Fibroblast of skin of back (primary cell): Measurements from ENCODE around the gene ITCH.
"Not testable (repeated sequence)": the region's sequence is repeated elsewhere in the genome, so short reads cannot be mapped to it uniquely, and the experiment has no call there.

ENCODE experiments used
- DNase-seq: peaks from one replicate; pipeline ENCODE4 v3.0.0-alpha.2; 2013

Gene ITCH

DNA sequence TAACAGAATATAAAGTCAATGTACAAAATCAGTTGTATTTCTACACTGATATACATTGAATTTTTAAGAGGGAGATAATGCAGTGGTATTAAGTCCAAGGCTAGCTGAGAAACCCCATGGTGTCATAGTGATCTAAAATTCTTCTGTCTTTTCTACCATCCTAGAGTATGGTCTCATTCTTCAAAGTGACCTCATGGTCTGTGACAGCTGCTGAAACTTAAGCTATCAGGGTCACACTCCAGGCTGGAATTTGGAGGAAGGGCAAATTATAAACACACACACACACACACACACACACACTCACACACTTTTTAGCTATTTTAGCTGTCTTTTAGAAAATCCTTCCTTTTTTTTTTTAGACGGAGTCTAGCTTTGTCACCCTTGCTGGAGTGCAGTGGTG is 105.9 kb downstream of the ITCH start:
- DNase-seq: peak; percentile 23

DNA sequence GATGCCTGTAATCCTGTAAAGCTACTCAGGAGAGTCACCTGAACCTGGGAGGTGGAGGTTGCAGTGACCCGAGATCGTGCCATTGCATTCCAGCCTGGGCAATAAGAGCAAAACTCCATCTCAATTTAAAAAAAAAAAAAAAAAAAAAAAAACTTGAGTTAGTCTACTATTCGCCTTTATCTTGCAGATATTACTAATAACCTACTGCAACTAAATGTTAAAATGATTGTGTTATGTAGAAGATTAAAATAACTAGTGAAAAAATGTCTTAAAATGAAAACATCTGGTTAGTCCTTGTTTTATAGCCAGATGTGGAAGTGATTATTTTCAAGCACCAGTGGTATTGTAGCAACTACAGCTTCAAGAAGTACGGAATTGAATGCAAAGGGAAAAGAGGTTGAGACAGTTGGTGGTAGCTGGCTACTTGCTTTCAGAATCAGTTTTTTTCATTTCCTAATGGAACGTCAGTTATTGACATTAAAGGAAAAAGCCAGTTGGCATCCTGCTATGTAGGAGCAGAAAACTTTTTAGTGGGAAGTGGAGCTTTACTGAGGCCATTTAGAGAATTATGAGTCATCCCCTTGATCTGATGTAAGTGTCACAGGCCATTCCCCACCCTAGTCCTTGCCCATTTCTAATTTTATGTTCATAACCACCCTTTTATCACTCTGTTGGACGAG is 109.3 kb downstream of the ITCH start:
- peak; percentile 83 for DNase-seq

DNA sequence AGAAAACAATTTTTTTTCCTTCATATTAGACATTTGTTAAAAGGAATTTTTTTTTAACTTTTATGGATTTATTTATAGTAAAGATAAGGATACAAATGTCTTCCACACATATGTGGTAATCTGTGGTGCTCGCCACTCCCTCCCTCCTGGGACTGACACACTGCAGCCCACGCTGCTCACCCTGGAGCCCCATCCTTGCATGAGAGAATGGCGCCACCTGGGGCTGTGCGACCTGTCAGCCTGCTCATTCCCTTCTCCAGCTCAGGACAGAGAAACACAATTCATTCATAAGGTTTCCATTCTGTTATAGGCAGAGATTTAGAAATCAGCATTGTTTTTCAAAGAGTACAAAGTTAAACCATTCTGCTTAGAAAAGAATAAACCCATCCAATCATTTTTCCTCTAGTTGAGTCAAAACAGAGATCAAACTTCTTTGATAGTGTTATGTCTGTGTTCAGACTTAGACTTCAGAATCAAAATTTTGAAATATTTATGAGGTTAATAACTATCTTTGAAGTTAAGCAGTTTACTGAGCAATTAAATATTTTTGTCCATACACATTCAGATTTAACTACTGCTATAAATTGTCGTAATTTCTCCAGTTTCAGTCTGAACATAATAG is 110.3 kb downstream of the ITCH start:
- DNase-seq: peak; percentile 54

GRCh38 chr20:34475979-34476736 is 113.1 kb downstream of the ITCH start:
- DNase-seq: peak; percentile 48

DNA sequence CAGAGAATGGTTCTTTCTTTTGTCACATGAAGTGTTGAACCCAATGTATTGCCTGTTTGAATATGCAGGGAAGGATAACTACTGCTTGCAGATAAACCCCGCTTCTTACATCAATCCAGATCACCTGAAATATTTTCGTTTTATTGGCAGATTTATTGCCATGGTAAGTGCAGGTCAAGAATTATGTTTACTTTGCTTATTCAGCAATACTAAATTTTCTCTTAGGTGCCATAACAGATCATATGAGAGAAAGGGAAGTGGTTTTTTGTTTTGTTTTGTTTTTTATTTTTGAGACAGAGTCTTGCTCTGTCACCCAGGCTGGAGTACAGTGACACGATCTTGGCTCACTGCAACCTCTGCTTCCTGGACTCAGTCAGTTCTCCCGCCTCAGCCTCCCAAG is 116.6 kb downstream of the ITCH start:
- DNase-seq: no peak

DNA sequence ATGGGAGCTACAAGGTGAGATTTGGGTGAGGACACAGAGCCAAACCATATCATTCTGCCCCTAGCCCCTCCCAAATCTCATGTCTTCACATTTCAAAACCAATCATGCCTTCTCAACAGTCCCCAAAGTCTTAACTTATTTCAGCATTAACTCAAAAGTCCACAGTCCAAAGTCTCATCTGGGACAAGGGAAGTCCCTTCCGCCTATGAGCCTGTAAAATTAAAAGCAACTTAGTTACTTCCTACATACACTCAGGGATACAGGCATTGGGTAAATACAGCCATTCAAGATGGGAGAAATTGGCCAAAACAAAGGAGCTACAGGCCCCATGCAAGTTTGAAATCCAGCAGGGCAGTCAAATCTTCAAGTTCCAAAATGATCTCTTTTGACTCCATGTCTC is 119.1 kb downstream of the ITCH start:
- DNase-seq: not testable (repeated sequence)

- not testable (repeated sequence) for DNase-seq
Measured at GRCh38 chr20:34483585-34484220, 120.6 kb downstream of the ITCH start.

GRCh38 chr20:34485068-34485634 is 122.1 kb downstream of the ITCH start:
- DNase-seq: no peak

- no peak for DNase-seq
Measured at GRCh38 chr20:34491226-34491931, 128.3 kb downstream of the ITCH start.

GRCh38 chr20:34491932-34492509 is 128.9 kb downstream of the ITCH start:
- DNase-seq: no peak

DNA sequence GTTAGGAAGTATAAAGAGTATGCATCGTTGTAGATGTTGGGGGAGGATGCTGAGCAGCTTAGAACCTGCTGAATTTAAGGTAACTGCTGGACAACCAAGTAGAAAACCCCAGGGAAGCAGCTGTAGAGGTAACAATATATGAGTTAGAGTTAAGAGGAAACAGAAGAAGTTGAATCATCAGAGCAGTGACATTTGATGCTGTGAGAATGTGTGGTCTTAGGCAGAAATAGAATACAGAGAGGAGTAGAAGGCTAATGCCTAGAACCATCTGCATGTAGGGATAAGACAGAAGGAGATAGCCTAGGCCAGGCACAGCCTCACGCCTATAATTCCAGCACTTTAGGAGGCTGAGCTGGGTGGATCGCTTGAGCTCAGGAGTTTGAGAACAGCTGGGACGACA is 130.6 kb downstream of the ITCH start:
- no peak for DNase-seq

DNA sequence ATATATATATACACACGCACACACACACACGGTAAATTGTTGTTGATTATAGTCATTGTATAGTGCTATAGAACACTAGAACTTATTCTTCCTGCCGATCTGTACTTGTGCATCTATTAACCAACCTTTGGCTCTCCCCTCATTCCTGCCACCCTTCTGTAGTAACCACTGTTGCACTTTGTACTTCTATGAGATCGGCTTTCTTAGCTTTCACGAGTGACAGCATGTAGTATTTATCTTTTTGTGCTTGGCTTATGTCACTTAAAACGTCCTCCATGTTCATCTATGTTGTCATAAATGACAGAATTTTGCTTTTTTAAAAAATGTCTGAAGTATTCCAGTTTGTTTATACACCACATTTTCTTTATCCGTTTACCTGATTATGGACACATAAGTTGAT is 132.2 kb downstream of the ITCH start:
- no peak for DNase-seq

GRCh38 chr20:34495916-34496315 is 132.8 kb downstream of the ITCH start:
- DNase-seq: no peak

DNA sequence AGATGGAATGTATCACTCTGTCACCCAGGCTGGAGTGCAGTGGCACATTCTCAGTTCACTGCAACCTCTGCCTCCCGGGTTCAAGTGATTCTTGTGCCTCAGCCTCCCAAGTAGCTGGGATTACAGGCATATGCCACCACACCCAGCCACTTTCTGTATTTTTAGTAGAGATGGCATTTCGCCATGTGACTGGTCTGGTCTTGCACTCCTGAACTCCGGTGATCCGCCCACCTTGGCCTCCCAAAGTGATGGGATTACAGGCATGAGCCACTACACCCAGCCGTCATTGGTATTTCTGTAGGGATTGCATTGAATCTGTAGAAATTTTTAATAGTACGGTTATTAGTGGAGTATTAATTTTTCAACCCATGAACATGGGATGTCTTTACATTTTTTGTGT is 134.5 kb downstream of the ITCH start:
- DNase-seq: not testable (repeated sequence)

DNA sequence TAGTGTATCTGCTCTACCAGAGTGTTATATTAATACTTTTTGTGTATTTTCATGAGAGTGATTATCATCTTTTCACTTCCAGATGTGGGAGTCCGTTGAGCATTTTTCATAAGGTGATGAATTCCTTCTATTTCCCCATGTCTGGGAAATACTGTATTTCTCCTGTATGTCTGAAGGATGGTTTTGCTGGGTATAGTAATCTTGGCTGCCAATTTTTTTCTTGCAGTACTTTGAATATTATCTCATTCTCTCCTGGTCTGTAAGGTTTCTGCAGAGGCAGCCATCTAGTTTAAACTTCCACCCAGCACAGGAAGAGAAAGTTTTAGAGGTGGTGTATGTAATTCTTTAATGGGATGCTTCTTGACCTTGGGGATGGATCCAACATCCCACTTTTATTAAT is 137.8 kb downstream of the ITCH start:
- DNase-seq: no peak

- DNase-seq: no peak
Measured at GRCh38 chr20:34506480-34506879, 143.4 kb downstream of the ITCH start.

GRCh38 chr20:34507702-34508413 is 144.8 kb downstream of the ITCH start:
- DNase-seq: no peak

GRCh38 chr20:34510575-34510974 is 147.5 kb downstream of the ITCH start:
- no peak for DNase-seq

- DNase-seq: no peak
Measured at GRCh38 chr20:34511891-34512265, 148.8 kb downstream of the ITCH start.

GRCh38 chr20:34512266-34512954 is 149.3 kb downstream of the ITCH start:
- DNase-seq: no peak

GRCh38 chr20:34512955-34513419 is 149.9 kb downstream of the ITCH start:
- no peak for DNase-seq
